Measurements from ENCODE around the gene LDHD. TPM values are rescaled to one million over a fixed set of nuclear protein-coding genes. Genes with fewer than 3 reads are reported as not detected.
"Not testable (repeated sequence)": the region's sequence is repeated elsewhere in the genome, so short reads cannot be mapped to it uniquely, and the experiment has no call there.

LDHD gene
- 0.16 and 0.34 TPM in 2 replicates for total RNA-seq

DNA sequence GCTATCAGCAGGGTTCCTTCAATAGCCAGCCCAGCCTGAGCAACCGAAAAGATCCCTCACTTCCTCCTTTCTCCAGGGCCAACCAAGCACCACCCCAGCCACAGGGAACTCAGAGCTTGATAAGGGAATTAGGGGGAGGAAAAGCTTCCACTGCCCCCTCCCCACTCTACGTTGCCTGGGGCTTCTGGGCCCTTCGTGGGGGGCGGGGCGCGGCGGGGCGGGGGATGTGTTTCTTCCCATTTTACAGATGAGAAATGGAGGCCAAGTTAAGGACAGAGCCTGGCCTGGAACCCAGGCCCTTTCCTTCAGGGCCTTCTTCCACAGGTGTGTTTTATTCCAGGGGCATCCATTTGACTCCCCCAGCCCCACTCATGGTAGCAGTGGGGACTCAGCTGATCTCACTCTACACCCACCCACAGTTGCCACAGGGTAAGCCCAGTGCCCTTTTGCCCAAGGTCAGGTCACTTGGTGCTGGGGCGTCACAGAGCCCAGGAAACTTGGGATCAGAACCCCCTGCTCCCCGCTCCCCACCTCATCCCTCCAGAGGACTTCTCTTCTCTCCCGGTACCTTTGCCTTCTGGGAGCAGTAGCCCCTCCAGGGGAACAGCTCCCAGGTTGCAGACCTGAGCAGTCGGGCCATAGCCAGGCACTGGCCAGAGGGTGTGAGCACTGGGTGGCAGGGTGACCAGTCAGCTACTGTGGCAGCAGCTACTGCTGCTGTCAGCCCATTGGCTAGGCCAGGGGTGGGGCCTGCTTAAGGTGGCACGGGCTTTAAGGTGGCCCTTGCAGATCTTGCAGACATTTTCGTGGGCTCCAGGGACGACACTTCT lies at the start of gene LDHD:
TSS of gene LDHD (minus strand) at position 700 of the 830 bp plus-strand sequence. CDS start at position 640, 60 bp downstream.
- intact Hi-C loops (cut with micrococcal nuclease), result no loop called here

DNA sequence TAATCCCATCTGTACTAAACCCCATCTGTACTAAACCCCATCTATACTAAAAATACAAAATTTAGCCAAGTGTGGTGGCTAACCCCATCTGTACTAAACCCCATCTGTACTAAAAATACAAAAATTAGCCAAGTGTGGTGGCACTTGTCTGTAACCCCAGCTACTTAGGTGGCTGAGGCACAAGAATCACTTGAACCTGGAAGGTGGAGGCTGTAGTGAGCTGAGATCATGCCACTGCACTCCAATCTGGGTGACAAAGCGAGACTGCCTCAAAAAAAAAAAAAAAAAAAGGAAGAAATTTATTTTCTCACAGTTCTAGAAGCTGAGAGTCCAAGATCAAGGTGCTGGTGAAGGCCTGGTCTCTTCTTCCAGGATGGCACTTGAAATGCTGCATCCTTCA lies 43.8 kb upstream of the LDHD start:
- intact Hi-C loops (cut with micrococcal nuclease), result no loop called here

DNA sequence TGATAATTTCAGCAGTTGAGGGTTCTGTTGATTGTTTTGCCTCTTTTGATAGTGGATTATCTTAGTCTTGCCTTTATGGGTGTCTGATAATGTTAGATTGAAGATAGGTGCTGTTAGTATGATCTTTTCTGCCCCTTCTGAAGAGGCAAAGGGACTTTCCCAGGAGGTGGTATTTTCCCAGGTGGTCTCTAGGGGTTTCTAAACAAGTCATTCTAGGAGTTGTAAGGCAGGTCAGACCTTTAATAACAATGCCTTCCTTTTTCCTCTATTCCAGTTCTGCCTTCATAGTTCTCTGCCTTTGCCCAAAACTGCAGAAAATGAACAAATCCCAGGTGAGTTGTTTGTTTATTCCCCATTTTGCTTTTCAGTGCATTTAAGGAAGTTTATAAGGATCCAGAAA lies 36.1 kb upstream of the LDHD start:
- intact Hi-C loops (cut with micrococcal nuclease), result no loop called here

DNA sequence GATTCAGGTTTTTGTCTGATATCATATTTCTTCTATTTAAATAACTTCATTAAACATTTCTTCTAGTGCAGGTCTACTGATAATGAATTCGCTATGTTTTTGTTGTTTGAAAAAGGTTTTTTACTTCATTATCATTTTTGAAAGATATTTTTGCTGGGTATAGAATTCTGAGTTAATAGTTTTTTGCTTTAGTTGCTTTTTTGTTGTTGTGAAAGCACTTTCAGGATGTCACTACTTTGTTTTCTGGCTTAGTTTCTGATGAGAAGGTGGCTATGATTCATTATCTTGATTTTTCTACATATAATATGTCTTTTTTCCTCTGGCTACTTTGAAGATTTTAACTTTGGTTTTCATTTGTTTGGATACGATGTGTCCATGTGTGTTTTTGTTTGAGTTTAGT lies 35.2 kb upstream of the LDHD start:
- intact Hi-C loops (cut with micrococcal nuclease), result no loop called here

DNA sequence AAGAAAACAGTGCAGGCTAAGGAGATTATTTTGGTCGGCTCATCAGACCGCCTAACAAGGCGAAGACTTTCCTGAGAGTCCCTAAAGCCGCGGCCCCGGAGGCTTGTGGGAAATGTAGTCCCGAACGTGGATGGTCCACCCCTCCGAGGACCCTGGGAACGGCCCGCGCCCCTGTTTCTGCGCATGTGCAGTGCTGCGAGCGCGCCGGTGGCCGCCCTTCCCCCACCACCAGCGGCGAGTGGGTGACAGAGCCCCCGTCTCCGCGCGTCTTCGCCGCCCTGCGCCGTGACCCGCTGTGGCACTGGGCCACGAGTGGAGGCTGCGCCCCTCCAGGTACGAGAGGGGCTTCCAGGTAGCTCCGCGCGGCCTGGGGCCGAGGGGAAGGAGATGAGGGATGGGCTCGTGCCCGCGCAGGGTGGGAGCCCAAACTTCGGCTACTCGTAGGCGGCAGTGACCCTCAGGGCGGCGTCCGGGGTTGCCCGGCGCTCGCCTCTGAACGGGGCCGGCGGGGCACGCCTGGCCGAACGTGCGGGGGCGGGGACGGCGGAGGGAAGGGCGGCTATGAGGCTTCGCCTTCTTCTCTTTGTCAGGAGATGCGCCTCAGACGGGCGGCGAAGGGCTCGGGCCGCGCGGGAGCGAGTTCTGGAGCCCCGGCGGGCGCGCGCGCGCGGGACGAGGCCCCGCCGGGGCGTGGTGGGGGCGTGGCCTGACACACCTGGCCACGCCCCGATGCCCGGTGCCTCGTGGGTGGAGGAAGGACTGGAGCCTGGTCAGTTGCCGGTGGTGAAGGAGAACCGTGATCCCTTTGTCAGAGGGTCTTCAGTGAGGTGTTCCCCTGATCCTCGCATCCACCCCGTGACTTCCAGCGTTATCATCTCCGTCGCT lies 32.0 kb upstream of the LDHD start, which contains the start of gene ZFP1:
TSS of gene ZFP1 (plus strand) at position 214 of the 885 bp plus-strand sequence. CDS start 4,428 bp downstream, outside the sequence.
- intact Hi-C loops (cut with micrococcal nuclease), result loop anchor here (1.0 to 2.0 kb wide), 8 partner anchors 38 to 498 kb away; partner anchors contain the start of genes ADAT1, CFDP1, GABARAPL2 and KARS1

DNA sequence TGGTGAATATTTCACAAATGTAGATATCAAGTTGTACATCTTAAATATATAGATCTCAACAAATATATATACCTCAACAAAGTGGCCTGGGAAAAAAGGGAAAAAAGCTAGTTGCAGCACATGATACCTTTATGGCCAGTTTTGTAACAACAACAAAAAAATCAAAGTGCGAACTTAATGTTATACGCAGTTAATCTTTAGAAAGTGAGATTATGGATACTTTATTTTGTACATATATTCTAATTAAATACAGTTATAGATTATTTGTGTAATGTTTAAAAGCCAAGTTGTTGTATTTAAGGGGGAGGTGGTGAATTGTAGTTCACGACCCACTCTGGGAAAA lies 31.4 kb upstream of the LDHD start:
- intact Hi-C loops (cut with micrococcal nuclease), result loop anchor here (1.0 to 2.0 kb wide), 8 partner anchors 37 to 499 kb away; partner anchors contain the start of genes ADAT1, CFDP1, GABARAPL2 and KARS1

DNA sequence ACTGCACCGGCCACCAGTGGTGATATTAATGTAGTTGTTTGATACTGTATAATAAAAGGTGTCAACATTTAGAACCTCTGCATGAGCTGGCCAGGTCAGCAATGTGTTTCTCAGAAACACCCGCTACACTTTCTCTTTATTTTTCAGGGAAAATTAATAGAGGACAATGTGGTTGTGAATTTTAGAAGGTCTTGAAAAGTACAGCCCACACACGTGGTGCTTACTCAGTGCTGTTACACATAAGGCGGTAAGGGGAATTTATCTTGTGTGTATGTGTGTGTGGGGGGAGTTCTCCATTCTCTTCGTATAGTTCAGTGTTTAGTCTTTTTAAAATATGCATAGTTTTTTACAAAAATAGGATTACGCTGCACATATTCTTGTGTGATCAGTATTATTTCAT lies 27.4 kb upstream of the LDHD start:
- intact Hi-C loops (cut with micrococcal nuclease), result no loop called here

DNA sequence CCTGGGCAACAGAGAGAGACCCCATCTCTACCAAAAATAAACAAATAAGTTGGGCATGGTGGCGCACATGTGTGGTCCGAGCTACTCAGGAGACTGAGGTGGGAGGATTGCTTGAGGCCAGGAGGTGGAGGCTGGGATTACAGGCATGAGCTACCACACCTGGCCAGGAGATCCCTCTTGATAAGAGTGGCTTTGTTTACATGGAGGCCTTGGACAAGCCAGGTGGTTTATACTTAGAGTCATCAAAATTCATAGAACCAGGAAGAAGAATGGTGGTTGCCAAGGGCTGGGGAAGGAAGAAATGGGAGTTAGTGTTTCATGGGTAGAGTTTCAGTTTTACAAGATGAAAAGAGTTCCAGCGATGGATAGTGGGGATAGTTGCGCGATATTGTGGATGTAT lies 22.9 kb upstream of the LDHD start:
- intact Hi-C loops (cut with micrococcal nuclease), result no loop called here

DNA sequence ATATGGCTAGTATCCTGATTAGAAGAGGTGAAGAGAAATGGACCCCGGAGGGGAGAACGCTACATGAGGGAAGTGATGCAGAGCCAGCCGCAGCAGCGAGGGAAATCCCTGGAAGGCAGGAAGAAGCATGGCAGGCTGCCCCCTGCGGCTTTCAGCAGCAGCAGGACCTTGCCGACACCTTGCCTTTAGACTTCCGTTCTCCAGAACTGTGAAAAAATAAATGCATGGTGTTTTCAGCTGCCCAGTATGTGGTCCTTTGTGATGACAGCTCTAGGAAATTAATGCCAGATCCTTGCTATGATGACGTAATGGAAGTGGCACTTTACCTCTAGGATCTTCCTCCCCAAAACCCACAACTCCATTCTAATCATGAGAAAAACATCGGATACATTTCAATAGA lies 22.1 kb upstream of the LDHD start:
- intact Hi-C loops (cut with micrococcal nuclease), result no loop called here

DNA sequence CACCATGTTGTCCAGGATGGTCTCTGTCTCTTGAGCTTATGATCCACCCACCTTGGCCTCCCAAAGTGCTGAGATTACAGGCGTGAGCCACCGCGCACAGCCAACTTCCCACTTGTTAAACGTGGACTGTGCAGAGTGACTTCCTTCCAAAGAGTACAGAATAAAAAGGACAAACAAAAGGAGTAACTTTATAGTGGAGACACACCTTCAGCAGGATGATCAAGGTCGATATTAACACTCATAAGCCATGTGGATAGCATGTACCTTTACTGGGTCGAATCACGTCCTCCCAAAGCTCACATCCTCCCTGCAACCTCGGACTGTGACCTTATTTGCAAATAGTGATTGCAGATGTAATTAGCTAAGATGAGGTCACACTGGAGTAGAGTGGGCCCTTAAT lies 21.7 kb upstream of the LDHD start:
- intact Hi-C loops (cut with micrococcal nuclease), result no loop called here

DNA sequence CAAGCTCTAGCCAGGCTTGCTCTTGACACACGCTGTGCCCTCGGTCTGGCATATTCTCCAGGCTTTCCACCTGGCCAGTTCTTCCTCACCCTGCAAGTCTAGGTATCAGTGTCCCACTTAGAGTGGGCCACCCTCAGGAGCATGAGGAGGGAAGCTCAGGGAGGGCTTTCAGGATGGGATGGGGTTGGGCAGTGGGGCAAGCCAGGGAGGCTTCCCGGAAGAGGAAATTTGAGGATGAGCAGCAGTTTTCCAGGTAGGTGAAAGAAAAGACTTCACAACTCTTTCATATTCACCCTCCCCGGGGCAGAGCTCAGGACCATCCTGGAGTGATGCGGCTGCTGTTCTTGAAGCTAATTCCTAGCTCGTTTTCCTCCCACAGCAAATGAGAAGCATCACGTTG lies 14.5 kb upstream of the LDHD start:
- intact Hi-C loops (cut with micrococcal nuclease), result no loop called here

DNA sequence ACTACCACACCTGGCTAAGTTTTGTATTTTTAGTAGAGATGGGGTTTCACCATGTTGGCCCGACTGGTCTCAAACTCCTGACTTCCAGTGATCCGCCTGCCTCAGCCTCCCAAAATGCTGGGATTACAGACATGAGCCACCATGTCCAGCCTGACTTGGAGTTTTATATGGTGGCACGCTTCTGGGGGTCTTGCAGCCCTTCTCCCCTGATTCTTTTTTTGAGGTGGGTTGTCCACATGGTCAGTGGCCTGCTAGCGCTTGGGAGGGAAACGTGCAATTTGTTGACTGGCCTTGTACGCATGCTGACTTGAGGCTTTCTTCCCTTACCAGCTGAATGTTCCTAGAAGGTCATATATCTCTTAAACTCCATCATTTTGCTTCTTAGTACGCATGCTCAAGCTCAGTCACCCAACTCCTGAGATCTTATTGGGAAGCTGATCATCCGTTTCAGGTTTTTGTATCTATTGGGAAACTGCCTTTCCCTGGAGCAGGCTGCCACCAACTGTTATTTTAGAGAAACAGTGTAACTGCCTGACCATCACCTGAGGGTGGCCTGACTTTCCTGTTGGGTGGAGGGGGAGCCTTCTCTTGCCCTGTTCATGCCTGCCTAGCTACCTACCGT lies 13.7 kb upstream of the LDHD start:
- intact Hi-C loops (cut with micrococcal nuclease), result no loop called here

DNA sequence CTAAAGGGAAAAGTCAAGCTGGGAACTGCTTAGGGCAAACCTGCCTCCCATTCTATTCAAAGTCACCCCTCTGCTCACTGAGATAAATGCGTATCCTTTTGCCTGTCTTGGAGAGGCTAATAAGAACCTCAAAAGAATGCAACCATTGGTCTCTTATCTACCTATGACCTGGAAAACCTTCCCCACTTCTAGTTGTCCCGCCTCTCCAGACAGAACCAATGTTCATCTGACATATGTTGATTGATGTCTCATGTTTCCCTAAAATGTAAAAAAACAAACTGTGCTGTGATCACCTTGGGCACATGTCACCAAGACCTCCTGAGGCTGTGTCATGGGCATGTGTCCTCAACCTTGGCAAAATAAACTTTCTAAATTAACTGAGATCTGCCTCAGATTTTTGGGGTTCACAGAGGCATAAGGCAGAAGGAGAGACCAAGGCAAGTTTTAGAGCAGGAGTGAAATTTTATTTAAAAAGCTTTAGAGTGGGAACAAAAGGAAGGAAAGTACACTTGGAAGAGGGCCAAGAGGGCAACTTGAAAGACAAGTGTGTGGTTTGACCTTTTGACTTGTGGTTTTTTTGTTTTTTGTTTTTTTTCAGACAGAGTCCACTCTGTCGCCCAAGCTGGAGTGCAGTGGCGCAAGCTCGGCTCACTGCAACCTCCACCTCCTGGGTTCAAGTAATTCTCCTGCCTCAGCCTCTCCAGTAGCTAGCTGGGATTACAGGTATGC lies 13.0 kb upstream of the LDHD start:
- intact Hi-C loops (cut with micrococcal nuclease), result not testable (repeated sequence)

DNA sequence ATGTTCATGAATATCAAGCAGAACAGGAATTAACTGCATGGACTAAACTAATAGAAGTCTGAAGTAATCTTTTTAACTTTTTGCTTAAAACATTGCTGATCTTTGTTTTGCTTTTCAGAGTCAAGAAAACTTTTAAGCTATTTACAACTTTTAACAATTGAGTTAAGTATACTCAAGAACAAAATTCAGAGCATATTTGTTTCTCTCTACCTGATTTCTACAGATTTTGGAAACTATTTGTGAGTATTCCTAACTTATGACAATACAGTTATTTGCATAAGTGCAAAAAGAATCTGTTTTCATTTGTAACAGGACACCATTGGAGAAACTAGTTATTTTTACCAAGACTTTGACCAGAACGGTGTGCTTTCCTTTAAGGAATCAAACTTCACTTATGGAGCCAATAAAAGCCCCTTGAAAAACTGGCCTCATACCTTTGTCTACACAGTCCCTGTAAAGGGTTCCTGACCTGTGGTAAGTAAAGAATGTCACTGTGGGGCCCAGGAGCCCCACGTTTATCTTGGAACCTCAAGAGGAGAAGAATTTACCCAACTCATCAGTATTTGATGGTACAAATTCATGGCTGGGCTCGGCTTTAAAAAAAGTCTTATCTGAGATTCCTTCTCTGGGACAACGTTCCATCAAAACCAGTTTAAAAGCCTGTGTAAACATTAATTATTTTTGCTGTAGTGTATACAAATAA lies 11.3 kb upstream of the LDHD start:
- intact Hi-C loops (cut with micrococcal nuclease), result no loop called here

DNA sequence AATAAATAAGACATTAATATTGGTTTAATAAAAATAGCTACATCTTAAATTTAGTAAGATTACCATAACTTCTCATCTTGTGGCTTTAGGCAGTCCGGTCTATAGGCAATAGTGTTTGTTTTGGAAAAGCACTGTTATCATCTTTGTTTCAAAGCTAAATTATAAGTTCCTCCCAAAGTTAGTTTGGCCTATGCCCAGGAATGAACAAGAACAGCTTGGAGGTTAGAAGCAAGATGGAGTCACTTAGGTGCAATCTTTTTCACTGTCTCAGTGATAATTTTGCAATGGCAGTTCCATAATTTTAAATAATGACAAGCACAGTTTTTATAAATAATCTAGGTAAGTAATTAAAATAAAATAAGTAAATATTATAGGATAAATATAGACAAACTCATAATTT lies 6.0 kb upstream of the LDHD start:
- intact Hi-C loops (cut with micrococcal nuclease), result no loop called here

DNA sequence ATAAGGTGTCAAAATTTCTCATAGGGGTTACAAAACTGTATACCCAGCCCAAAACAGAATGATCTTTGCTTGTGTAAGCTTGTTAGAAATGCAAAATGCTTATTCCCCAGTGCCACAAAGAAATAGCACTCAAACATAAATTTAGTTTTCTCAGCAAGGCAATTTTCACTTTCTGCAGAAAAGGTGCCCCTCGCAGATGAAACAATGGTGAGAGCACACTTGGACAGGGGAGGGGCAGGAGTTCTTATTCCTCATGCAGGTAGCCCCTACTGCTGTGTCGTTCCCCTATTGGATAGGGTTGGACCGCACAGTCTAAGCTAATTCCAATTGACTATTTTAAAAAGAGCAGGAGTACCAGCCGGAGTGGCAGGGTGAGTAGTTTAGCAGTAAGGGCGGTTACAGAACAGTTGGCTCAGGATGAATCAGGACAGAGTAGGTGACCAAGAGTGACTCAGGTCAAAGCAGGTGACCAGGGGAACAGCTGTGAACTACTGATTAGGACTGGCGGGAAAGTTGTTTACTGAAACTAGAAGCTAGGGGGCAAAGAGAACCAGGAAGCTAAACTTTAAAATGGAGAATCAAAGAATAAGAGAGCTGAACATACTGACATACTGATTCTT lies 5.5 kb upstream of the LDHD start:
- intact Hi-C loops (cut with micrococcal nuclease), result no loop called here

DNA sequence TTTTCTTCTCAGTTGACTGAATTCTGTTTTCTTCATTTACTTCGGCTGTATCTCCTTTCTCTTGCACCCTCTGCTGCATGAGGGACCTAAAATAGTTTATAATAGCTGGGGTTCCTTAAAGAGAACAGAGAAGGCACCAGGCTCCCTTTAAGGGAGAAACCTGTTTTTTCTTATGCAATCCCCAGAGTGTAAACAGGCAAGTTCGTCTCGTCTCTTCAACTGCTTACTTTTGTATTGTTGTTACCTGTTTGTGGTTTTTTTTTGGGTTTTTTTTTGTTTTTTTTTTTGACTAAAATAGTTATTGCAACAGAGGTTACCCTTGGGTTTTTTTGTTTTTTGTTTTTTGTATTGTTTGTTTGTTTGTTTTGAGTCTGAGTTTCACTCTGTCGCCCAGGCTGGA lies 3.7 kb upstream of the LDHD start:
- intact Hi-C loops (cut with micrococcal nuclease), result no loop called here

DNA sequence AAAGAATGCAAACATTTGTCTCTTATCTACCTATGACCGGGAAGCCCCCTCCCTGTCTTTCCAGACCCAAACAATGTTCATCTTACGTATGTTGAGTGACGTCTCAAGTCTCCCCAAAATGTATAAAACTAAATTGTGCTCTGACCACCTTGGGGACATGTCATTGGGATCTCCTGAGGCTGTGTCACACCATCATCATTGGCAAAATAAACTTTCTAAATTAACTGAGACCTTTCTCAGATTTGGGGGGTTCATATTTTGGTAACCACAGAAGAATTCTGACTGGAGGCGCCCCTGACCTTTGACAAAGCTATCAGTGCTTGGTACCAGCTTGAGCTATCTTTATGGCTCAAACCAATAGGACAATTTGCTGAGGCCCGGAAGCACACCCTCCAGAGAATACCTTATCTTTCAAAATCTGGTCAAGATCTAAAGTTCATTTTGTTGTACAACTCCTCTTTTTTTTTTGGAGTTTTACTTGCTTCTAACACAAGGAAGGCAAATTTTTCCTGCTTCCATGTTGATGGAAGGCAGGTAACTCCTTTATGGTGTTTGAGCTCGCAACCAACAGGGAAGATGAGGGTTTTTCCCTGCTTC lies 2.5 kb upstream of the LDHD start:
- intact Hi-C loops (cut with micrococcal nuclease), result no loop called here

DNA sequence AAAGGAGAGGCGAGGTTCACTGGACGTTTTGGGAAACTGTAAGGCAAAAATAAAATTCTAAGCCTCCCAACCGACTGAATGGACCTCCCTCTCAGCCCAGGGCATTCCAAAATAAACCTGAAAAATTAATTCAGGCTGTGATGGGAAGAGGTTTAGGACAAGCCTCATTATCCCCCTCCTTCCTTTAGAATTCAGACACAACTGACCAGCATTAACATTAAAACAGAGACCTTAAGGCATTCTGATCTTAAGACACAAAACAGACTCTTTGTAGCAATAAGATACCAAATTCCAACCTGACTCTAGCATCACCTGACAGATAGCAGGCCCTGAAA lies 298 bp upstream of the LDHD start:
- intact Hi-C loops (cut with micrococcal nuclease), result no loop called here
